NCI-H187 treated with DMSO at 0.1 percent for 48 hours (cell line): ENCODE results near the gene ARHGEF5.
"Not testable (repeated sequence)": the region's sequence is repeated elsewhere in the genome, so short reads cannot be mapped to it uniquely, and the experiment has no call there.

ENCODE experiments used
- DNase-seq: peaks from one replicate; lab custom pipeline; 2025; lab: John Stamatoyannopoulos, UW

Gene ARHGEF5

DNA sequence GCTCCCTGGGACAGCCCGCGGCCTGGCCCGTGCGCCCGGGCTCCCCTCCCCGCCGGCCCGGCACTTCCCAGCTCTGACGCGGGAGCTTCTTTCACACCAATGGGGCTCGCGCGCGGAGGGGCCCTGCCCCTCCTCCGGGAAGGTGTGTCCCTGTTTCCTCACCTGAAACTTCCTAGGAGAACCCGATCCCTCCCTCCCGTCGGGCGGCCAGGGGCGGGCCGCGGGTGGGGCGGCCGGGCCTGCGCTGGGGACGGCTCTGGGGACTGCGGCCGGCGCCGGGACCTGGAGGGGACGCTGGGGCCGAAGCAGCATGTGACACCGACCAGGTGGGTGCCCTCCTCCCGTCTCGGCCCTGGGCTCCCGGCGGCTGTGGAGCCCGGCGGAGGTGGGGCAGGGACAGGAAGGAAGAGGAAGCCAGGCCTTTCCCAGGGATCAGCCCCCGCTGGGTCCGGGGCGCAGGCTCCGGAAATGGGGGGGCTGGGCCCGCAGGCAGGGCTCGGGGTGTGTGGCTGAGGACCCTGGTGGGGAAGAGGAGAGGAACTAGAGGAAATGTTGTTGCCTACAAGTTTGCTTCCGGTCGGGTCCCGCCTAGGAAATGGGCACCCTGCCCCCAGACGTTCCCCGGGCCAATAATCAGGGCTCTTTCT is at the start of gene ARHGEF5:
Gene ARHGEF5 (plus strand): TSS at position 227 of the 647 bp plus-strand sequence. CDS start 7,268 bp downstream, outside the sequence.
- not testable (repeated sequence) for DNase-seq

GRCh38 chr7:144309702-144310101 is 45.5 kb upstream of the ARHGEF5 start:
- not testable (repeated sequence) for DNase-seq

DNA sequence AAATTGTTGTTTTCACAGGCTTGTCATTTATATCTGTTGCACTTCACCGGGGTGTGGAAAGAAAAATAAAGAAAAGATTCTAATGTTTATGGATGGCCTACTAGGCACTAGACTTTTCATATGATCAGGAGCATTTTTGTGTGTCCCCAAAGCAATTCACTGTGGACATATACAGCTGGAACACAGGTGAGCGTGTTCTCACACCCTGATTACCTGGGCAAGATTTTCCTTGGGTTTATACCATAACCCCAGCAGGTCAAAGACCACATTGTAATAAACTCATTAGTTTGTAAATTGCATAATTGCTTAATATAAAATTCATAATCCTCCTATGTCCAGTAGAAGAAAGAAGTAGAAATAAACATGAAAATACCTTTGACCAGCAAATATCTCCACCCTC is 44.0 kb upstream of the ARHGEF5 start:
- DNase-seq, result not testable (repeated sequence)

GRCh38 chr7:144311872-144312469 is 43.2 kb upstream of the ARHGEF5 start, which contains the start of gene OR2A1:
Gene OR2A1, plus strand, starts transcription at chr7:144312419. Its CDS starts 5,706 bp downstream, at chr7:144318125.
- not testable (repeated sequence) for DNase-seq

DNA sequence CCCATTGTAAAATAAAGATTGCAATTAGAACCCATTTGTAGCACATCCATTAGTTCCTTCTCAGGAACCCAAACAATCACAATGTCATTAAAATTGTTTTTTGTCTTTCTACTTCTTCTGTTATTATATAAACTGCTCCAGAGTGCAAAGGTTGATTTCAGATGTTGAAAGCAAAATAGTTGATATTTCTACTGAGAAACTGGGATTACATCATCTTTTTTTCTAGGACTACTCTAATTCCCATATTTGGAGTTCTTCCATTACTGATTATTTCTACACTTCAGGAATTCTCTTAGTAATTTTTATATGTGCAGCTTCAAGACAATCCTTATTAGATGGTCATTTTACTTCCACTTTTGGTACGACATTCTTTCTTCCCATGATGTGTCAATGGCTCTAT is 37.7 kb upstream of the ARHGEF5 start:
- not testable (repeated sequence) for DNase-seq

DNA sequence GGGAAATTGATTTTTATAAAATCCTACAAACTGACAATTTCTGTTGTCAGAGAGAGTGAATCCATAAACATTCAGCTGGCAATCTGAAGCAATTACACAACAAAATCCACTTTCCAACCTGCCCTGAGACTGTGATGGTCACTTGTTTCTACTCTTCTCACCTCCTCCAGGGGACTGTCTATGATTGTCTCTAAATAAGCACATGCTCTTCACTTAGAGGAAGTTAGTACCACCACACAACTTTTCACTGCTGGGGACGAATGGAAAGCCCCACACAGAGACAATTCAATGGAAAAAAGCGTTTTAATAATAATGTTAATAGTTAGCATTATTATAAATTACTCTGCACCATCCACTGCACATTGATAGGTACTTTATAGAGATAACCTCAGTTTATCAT is 35.7 kb upstream of the ARHGEF5 start:
- not testable (repeated sequence) for DNase-seq

- not testable (repeated sequence) for DNase-seq
Observed at GRCh38 chr7:144321677-144322206, 33.5 kb upstream of the ARHGEF5 start.

- not testable (repeated sequence) for DNase-seq
Observed at GRCh38 chr7:144323359-144323758, 31.8 kb upstream of the ARHGEF5 start.

DNA sequence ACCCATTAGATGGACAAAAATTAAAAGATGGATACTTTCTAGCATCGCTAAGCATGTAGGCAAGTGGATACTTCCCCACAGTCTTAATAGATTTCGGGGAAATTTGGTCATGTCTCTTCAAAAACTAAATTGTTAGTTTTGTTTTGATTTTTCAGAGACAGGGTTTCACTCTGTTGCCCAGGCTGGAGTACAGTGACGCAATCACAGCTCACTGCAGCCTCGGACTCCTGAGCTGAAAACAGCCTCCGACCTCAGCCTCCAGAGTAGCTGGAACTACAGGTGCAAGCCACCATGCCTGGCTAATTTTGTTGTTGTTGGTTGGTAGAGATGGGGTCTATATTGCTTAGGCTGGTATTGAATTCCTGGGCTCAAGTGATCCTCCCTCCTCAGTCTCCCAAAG is 29.3 kb upstream of the ARHGEF5 start:
- DNase-seq, result not testable (repeated sequence)

DNA sequence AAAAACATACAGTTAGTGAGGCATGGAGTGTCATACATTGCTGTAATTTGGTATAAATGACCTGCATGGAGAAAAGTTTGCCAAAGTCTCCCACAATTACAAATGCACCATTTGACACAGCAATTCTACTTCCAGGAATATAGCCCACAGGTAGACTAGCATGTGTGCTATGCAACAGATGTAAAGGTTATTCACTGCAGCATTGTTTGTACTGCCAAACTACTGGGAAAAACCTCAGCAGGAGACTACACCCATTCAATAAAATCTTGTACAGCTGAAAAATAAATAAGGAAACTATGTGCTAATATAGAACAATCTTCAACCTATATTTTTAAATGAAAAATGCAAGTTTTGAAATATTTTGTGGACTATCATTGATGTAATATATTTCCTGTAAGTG is 25.2 kb upstream of the ARHGEF5 start:
- not testable (repeated sequence) for DNase-seq

GRCh38 chr7:144331221-144331995 is 23.8 kb upstream of the ARHGEF5 start:
- not testable (repeated sequence) for DNase-seq

GRCh38 chr7:144331996-144332288 is 23.3 kb upstream of the ARHGEF5 start:
- not testable (repeated sequence) for DNase-seq

DNA sequence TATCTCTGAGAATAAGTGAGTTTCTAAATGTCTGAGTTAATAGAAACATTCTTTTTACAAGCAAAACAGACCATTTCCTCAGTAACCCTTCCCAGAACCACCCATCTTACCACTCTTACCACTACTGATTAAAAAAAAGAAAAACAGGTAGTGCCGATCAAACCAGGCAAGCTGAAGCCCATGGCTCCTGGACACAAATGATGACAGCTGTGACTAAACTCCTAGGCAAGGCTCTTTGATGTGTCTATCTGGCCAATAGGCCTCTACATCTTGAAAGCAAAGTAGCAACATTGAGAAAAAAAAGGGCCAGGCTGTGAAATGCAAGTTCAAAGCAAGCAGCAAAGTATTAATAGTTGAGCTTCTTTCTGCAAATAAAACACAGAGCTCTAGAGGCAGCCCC is 6.6 kb upstream of the ARHGEF5 start:
- not testable (repeated sequence) for DNase-seq

DNA sequence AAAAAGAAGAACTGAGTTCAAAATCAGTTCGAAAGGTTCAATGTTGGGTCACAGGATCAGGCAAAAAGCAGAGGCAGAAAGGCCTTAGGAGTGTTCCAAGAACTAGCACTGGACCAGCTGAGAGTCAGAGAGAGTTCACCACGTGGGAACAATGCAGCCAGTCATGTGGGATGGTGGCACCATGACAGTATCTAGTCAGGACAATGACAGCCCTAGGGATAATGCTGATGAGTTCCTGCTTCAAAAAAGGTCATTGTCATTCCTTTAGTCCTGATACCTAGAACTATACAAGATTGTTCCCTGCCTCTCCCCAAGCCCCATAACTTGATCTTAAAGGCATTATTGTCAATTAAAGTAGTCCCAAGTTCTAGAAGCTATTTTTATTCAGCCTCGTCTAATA is 3.5 kb upstream of the ARHGEF5 start:
- DNase-seq, result not testable (repeated sequence)

DNA sequence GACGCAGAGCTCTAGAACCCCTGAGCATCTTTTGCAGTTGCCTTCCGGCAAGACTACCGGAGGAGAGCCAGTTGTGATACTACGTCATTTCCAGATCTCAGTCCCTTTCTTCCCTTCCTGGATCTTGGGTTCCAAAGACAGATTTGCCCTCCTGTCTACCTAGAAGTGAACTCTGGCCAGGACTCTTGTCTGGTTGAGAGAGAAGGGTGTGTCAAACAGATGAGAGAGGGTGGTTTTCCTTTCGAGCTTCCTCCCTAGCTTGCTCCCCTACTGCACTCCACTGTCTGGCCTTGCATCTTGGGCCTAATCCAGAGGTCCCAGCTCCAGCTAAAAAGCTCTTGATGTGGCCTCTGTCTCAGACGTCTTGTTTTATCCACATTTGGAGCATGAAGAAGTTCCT is 983 bp downstream of the ARHGEF5 start:
- DNase-seq, result not testable (repeated sequence)

DNA sequence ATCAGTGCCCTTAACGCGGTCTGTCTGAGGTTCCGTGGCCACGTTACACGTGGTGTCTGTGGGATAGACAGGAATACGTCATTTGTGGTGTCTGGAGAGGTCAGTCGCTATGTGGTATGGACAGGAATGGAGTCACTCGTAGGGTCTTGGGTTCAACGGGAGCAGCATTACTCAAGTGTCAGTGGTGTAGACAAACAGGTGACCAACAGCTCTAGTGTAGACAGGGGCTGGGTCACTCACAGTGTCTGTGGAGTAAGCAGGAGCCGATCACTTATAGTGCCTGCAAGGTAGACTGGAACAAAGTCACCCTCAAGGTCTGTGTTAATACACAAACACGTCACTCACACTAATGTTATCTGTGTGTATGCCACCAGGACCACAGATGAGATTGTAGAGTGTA is 1.7 kb downstream of the ARHGEF5 start:
- not testable (repeated sequence) for DNase-seq

GRCh38 chr7:144362061-144362460 is 6.9 kb downstream of the ARHGEF5 start:
- not testable (repeated sequence) for DNase-seq

DNA sequence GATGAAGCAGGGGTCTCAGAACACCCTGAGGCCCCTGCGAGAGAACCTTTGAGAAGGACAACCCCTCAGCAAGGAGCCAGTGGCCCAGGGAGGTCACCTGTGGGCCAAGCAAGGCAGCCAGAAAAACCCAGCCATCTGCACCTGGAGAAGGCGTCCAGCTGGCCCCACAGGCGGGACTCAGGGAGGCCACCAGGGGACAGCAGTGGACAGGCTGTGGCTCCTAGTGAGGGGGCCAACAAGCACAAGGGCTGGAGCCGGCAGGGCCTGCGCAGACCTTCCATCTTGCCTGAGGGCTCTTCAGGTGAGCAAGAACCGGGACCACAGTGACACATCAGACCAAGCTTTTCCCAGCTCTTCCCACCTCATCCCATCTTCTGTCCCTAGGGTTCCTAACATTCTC is 10.3 kb downstream of the ARHGEF5 start:
- not testable (repeated sequence) for DNase-seq

DNA sequence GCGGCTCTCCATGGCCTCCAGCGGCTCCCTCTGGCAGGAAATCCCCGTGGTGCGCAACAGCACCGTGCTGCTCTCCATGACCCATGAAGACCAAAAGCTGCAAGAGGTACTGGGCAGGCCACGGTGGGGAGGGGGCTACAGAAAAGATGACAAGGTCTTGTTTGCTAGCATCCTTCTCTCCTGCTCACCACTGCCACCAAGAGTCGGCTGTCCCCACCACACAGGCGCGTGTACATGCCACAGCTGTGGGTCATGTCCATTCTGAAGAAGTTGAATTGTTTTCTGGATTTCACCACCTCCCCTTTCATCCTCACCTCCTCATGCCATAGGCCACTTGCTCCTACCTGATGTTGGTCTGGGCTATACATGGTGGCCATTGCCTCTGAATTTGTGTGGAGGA is 12.0 kb downstream of the ARHGEF5 start:
- not testable (repeated sequence) for DNase-seq

DNA sequence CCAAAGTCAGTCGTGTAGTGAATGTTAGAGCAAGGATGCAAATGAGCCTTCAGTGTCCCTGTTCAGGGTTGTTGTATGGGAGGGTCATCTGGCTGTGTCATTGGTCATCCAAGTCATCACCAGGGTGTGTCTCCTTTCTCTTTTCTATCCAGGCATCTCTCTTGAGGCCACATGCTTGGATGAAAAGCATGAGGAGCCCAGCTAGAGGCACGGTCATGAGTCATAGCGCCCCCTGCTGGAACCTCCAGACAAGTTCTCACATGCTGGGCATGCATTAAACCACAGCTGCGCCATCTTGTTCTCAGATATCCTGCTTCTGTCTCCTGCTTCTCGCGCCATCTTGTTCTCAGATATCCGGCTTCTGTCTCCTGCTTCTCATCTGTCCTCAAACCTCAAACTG is 14.0 kb downstream of the ARHGEF5 start:
- not testable (repeated sequence) for DNase-seq

DNA sequence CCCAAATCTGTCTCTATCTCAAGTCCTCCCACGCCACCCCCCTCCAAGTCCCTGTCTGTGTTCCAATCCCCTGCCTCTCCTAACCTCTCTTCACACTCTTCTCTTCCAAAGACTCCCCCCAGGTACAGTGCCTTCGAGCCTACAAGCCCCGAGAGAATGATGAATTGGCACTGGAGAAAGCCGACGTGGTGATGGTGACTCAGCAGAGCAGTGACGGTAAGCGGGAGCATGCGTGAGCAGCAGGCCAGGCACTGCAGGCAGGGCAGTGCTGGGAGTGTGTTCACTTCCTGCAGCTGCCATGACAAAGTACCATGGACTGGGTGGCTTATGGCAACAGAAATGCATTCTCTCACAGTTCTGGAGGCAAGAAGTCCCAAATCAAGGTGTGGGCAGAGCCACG is 23.4 kb downstream of the ARHGEF5 start:
- no peak for DNase-seq

DNA sequence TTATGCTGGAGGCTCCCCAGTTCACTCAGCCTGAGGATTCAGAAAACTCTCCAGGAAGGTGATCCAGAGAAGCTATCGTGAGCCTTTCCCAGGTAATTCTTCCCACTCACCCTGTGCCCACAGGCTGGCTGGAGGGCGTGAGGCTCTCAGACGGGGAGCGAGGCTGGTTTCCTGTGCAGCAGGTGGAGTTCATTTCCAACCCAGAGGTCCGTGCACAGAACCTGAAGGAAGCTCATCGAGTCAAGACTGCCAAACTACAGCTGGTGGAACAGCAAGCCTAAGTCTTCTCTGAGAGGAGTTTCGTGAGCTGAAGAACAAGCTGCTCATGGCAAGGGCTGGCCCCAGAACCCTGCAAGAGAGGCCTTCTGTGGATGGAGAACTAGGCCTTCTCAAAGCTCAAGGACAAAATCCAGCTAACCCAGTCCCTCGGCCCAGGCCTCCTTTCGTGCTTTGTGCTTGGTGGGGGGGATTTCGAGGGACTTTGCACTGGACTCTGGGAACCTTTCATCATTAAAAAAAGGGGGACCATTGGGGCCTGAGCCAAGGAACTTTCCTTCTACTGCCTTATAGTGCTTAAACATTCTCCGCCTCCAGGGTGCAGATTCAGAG is 24.7 kb downstream of the ARHGEF5 start:
- no peak for DNase-seq
